Astrocyte of the spinal cord (primary cell): ENCODE measurements around the gene RNF144A.
"Not testable (repeated sequence)": the region's sequence is repeated elsewhere in the genome, so short reads cannot be mapped to it uniquely, and the experiment has no call there.

Experiments used
- DNase-seq: peaks from one replicate; pipeline ENCODE4 v3.0.0; 2011; ENCODE audit warnings: low read depth, low spot score
- H3K4me3 ChIP-seq: 2 replicates; pipeline ENCODE4 v1.5.1; 2011; ENCODE audit warnings: low read depth, mild to moderate bottlenecking, low read length, moderate library complexity
- CTCF ChIP-seq: IDR thresholded peaks from 2 replicates; pipeline ENCODE4 v1.5.1; 2012; ENCODE audit warnings: low read depth, mild to moderate bottlenecking, low read length, inconsistent platforms
- in situ Hi-C: cut with HindIII; loops from 2 replicates; pipeline ENCODE4 v1.10.0; 2017; ENCODE audit warnings: low sequenced_read_pairs

RNF144A gene

GRCh38 chr2:6932206-6932605, 15.0 kb downstream of the RNF144A start:
- TF ChIP-seq CTCF: no peak
- in situ Hi-C loops: no loop called here
- H3K4me3 ChIP-seq: no peak overlapping the region
- no peak for DNase-seq

GRCh38 chr2:6932828-6933227, 15.6 kb downstream of the RNF144A start:
- in situ Hi-C loops: no loop called here
- no peak overlapping the region for H3K4me3 ChIP-seq
- DNase-seq: no peak
- TF ChIP-seq CTCF: no peak

- in situ Hi-C loops: no loop called here
- H3K4me3 ChIP-seq: no peak overlapping the region
- no peak for DNase-seq
- TF ChIP-seq CTCF: no peak
Measured at GRCh38 chr2:6933911-6934310, 16.7 kb downstream of the RNF144A start.

- in situ Hi-C loops: no loop called here
Measured at GRCh38 chr2:6934345-6934744, 17.1 kb downstream of the RNF144A start.

GRCh38 chr2:6934758-6935651, 17.8 kb downstream of the RNF144A start:
- no peak for DNase-seq
- in situ Hi-C loops: no loop called here
- no peak overlapping the region for H3K4me3 ChIP-seq
- no peak for TF ChIP-seq CTCF

More at GRCh38 chr2:6934345-6934744, 17.1 kb downstream of the RNF144A start:
- TF ChIP-seq CTCF: no peak
- H3K4me3 ChIP-seq: no peak overlapping the region
- DNase-seq: no peak

GRCh38 chr2:6935652-6936020, 18.4 kb downstream of the RNF144A start:
- DNase-seq, H3K4me3 ChIP-seq, in situ Hi-C loops: not testable (repeated sequence)

- no peak for TF ChIP-seq CTCF
- in situ Hi-C loops: no loop called here
- H3K4me3 ChIP-seq: no peak overlapping the region
- DNase-seq: no peak
Measured at GRCh38 chr2:6937157-6937556, 19.9 kb downstream of the RNF144A start.
